A549 (cell line): ENCODE results near the gene NSD2. TPM values are rescaled to one million over a fixed set of nuclear protein-coding genes. Genes with fewer than 3 reads are reported as not detected.

ENCODE experiments used
- ATAC-seq, 2 experiments: fragments of 200-7000 bp in 1 of 2; fragments of >200 bp in 1 of 2; cut with Nextera tagmentation in 1 of 2; cut with Tn5 transposase in 1 of 2; 3 replicates each; pipeline versions ENCODE4 v1.8.0 to v1.9.1; 2018 to 2020; ENCODE audit warnings: mild to moderate bottlenecking in 1 of 2, moderate library complexity in 1 of 2
- CTCF ChIA-PET: fragments of 300-600 bp; sonication (Branson Sonifier 250); formaldehyde crosslinking; extraction: SDS; loops from one replicate; lab custom pipeline; 2021; ENCODE audit warnings: antibody characterized with exemption, inconsistent platforms; lab: Yijun Ruan, JAX
- POLR2A ChIA-PET: fragments of 350-600 bp; formaldehyde crosslinking; extraction: SDS; loops from one replicate; lab custom pipeline; 2021; ENCODE audit warnings: antibody characterized with exemption, inconsistent platforms; lab: Yijun Ruan, JAX
- DNase-seq, 2 experiments: peaks; one replicate each; pipeline versions ENCODE4 v3.0.0 to v3.0.0-alpha.2; 2011 to 2016; ENCODE audit warnings: low read depth in 1 of 2, low spot score in 1 of 2
- FAIRE-seq: peaks from 2 replicates; lab custom pipeline; 2011; peaks lifted over from hg19 to GRCh38; lab: Jason Lieb, UNC
- H3K27ac ChIP-seq, 2 experiments: fragments of >200 bp; sonication (Bioruptor Twin); formaldehyde crosslinking; 3 replicates each; pipeline ENCODE4 v1.5.1; 2016 to 2017
- H3K4me1 ChIP-seq: fragments of >200 bp; sonication (Bioruptor Twin); formaldehyde crosslinking; 3 replicates; pipeline ENCODE4 v1.6.1; 2016
- H3K4me2 ChIP-seq: fragments of >200 bp; sonication (Bioruptor Twin); formaldehyde crosslinking; 3 replicates; pipeline ENCODE4 v1.6.1; 2016
- H3K4me3 ChIP-seq: fragments of >200 bp; sonication (Bioruptor Twin); formaldehyde crosslinking; 3 replicates; pipeline ENCODE4 v1.5.1; 2016
- H3K9me3 ChIP-seq: fragments of >200 bp; sonication (Bioruptor Twin); formaldehyde crosslinking; 3 replicates; pipeline ENCODE4 v1.6.1; 2016
- CBX8 ChIP-seq: fragments of 200-600 bp; sonication (generic); IDR thresholded peaks from 2 replicates; pipeline ENCODE4 v1.6.1; 2016
- CEBPB ChIP-seq, 2 experiments: fragments of >200 bp in 1 of 2; sonication (Bioruptor Twin) in 1 of 2; formaldehyde crosslinking in 1 of 2; IDR thresholded peaks; 2 replicates each; pipeline ENCODE4 v1.6.1; 2012 to 2016
- CHD2 ChIP-seq: fragments of 150-350 bp; IDR thresholded peaks from 2 replicates; pipeline ENCODE4 v1.6.1; 2014; ENCODE audit warnings: low read length; ENCODE audit not compliant: partially characterized antibody
- CHD4 ChIP-seq: fragments of 200-600 bp; sonication (generic); IDR thresholded peaks from 2 replicates; pipeline ENCODE4 v1.6.1; 2016; ENCODE audit warnings: antibody characterized with exemption, mild to moderate bottlenecking, borderline replicate concordance
- EHF ChIP-seq: fragments of 250-450 bp; sonication (Bioruptor Pico); IDR thresholded peaks from 2 replicates; pipeline ENCODE4 v1.5.0; 2020; ENCODE audit warnings: mild to moderate bottlenecking
- EHMT2 ChIP-seq: fragments of 200-600 bp; sonication (generic); IDR thresholded peaks from 2 replicates; pipeline ENCODE4 v1.6.1; 2016; ENCODE audit warnings: antibody characterized with exemption, low read depth, mild to moderate bottlenecking, moderate library complexity
- EP300 ChIP-seq, 2 experiments: fragments of >200 bp; sonication (Bioruptor Twin); formaldehyde crosslinking; IDR thresholded peaks; 2 replicates in 1 of 2; 3 replicates in 1 of 2; pipeline ENCODE4 v1.6.1; 2016 to 2017
- FOSL2 ChIP-seq, 2 experiments: fragments of 450-650 bp in 1 of 2; fragments of >200 bp in 1 of 2; sonication (Bioruptor Twin) in 1 of 2; formaldehyde crosslinking; IDR thresholded peaks; 2 replicates each; pipeline versions ENCODE4 v1.5.0 to v1.6.1; 2016 to 2020; ENCODE audit warnings: mild to moderate bottlenecking in 1 of 2, moderate library complexity in 1 of 2
- FOXS1 ChIP-seq: fragments of 250-450 bp; sonication (Bioruptor Pico); IDR thresholded peaks from 2 replicates; pipeline ENCODE4 v1.5.0; 2020; ENCODE audit warnings: mild to moderate bottlenecking, moderate library complexity
- HDAC2 ChIP-seq: fragments of 200-600 bp; sonication (generic); IDR thresholded peaks from 2 replicates; pipeline ENCODE4 v1.6.1; 2016
- HES2 ChIP-seq: fragments of >200 bp; sonication (Bioruptor Twin); formaldehyde crosslinking; IDR thresholded peaks from 2 replicates; pipeline ENCODE4 v1.6.1; 2016
- HEYL ChIP-seq: fragments of 250-450 bp; sonication (Bioruptor Pico); IDR thresholded peaks from 2 replicates; pipeline ENCODE4 v1.8.0; 2021; ENCODE audit warnings: mild to moderate bottlenecking, moderate library complexity
- HMGXB4 ChIP-seq: fragments of 250-450 bp; sonication (Bioruptor Pico); IDR thresholded peaks from 2 replicates; pipeline ENCODE4 v1.5.0; 2021; ENCODE audit warnings: mild to moderate bottlenecking, moderate library complexity, borderline replicate concordance
- HOXB13 ChIP-seq: fragments of 250-450 bp; sonication (Bioruptor Pico); IDR thresholded peaks from 2 replicates; pipeline ENCODE4 v1.5.0; 2020; ENCODE audit warnings: low read depth, mild to moderate bottlenecking, moderate library complexity
- JUN ChIP-seq, 2 experiments: fragments of >200 bp; sonication (Bioruptor Twin); formaldehyde crosslinking; IDR thresholded peaks; 2 replicates in 1 of 2; 3 replicates in 1 of 2; pipeline ENCODE4 v1.6.1; 2016 to 2017
- JUNB ChIP-seq: fragments of >200 bp; sonication (Bioruptor Twin); formaldehyde crosslinking; IDR thresholded peaks from 2 replicates; pipeline ENCODE4 v1.6.1; 2016
- KDM1A ChIP-seq: fragments of 200-600 bp; sonication (generic); IDR thresholded peaks from 2 replicates; pipeline ENCODE4 v1.6.1; 2016; ENCODE audit warnings: low read depth, mild to moderate bottlenecking
- MAFK ChIP-seq: fragments of 450-650 bp; IDR thresholded peaks from 2 replicates; pipeline ENCODE4 v1.6.1; 2014; ENCODE audit not compliant: partially characterized antibody
- MAX ChIP-seq: IDR thresholded peaks from 2 replicates; pipeline ENCODE4 v1.6.1; 2012
- MAZ ChIP-seq: fragments of 150-350 bp; IDR thresholded peaks from 2 replicates; pipeline ENCODE4 v1.6.1; 2014; ENCODE audit warnings: antibody characterized with exemption, low read depth, low read length, borderline replicate concordance
- NFE2L2 ChIP-seq: fragments of 150-350 bp; conservative IDR thresholded peaks from 2 replicates; pipeline ENCODE4 v1.6.1; 2014; ENCODE audit warnings: low read length
- PHF8 ChIP-seq: fragments of 200-600 bp; sonication (generic); IDR thresholded peaks from 2 replicates; pipeline ENCODE4 v1.6.1; 2016; ENCODE audit warnings: low read depth, mild to moderate bottlenecking, antibody characterized with exemption, moderate library complexity, borderline replicate concordance
- POLR2A ChIP-seq: IDR thresholded peaks from 2 replicates; pipeline ENCODE4 v1.6.1; 2012; ENCODE audit warnings: mild to moderate bottlenecking, low read length
- POLR2AphosphoS2 ChIP-seq: conservative IDR thresholded peaks from 2 replicates; pipeline ENCODE4 v1.6.1; 2012; ENCODE audit warnings: low read length, improper control_type of control experiment, inconsistent platforms
- RNF2 ChIP-seq: fragments of 200-600 bp; sonication (generic); IDR thresholded peaks from 2 replicates; pipeline ENCODE4 v1.6.1; 2016; ENCODE audit warnings: low read depth, mild to moderate bottlenecking, antibody characterized with exemption, moderate library complexity, borderline replicate concordance
- SREBF2 ChIP-seq: fragments of 450-650 bp; IDR thresholded peaks from 2 replicates; pipeline ENCODE4 v1.6.1; 2014; ENCODE audit warnings: mild to moderate bottlenecking, moderate library complexity
- ZNF302 ChIP-seq: fragments of 250-450 bp; sonication (Bioruptor Pico); IDR thresholded peaks from 2 replicates; pipeline ENCODE4 v1.9.0; 2021; ENCODE audit warnings: inconsistent platforms, mild to moderate bottlenecking, moderate library complexity
- WGBS: methylation state at CpG from one replicate; pipeline ENCODE4 v1.1.6; 2017; ENCODE audit errors: missing lambda C conversion rate; 5-methylcytosine and 5-hydroxymethylcytosine counted together
- polyA plus RNA-seq, 4 experiments: library from polyadenylated mRNA; depleted of rRNA in 3 of 4; stranded (reverse); fragments of >200 nt; fragmentation: RNase III in 1 of 4; extraction: RNeasy Plus Mini Kit Qiagen cat#74134 plus additional on column Dnase treatment in 1 of 4; gene quantifications; 2 replicates in 3 of 4; 3 replicates in 1 of 4; pipeline ENCODE4 v1.2.3, GENCODE V29; 2011 to 2017
- TF ChIP-seq, protein P1 (sequence below): fragments of 250-450 bp; sonication (Bioruptor Pico); IDR thresholded peaks from 2 replicates; pipeline ENCODE4 v1.5.0; 2020; ENCODE audit warnings: low read depth, mild to moderate bottlenecking, moderate library complexity
- TF ChIP-seq, protein P2 (sequence below): fragments of >200 bp; sonication (Bioruptor Twin); formaldehyde crosslinking; IDR thresholded peaks from 3 replicates; pipeline ENCODE4 v1.6.1; 2016
- TF ChIP-seq, protein P3 (sequence below): fragments of >200 bp; sonication (Bioruptor Twin); formaldehyde crosslinking; IDR thresholded peaks from 3 replicates; pipeline ENCODE4 v1.5.1; 2016
- TF ChIP-seq, protein P4 (sequence below): fragments of 150-350 bp; IDR thresholded peaks from 2 replicates; pipeline ENCODE4 v1.6.1; 2014; ENCODE audit warnings: low read depth, mild to moderate bottlenecking, low read length

Gene NSD2
- polyA plus RNA-seq, 2 of the 4 experiments (the other 2 are of a cell fraction), result 43.8 to 49.3 TPM

GRCh38 chr4:1879485-1879884, 8.3 kb downstream of the NSD2 start:
- TF ChIP-seq CEBPB (IDR thresholded peaks at IDR 0.05), result no peak
- no peak for TF ChIP-seq EHF (CRISPR knock-in tag)
- TF ChIP-seq, protein P1, sequence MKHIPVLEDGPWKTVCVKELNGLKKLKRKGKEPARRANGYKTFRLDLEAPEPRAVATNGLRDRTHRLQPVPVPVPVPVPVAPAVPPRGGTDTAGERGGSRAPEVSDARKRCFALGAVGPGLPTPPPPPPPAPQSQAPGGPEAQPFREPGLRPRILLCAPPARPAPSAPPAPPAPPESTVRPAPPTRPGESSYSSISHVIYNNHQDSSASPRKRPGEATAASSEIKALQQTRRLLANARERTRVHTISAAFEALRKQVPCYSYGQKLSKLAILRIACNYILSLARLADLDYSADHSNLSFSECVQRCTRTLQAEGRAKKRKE (CRISPR knock-in tag), result no peak
- TF ChIP-seq, protein P2, sequence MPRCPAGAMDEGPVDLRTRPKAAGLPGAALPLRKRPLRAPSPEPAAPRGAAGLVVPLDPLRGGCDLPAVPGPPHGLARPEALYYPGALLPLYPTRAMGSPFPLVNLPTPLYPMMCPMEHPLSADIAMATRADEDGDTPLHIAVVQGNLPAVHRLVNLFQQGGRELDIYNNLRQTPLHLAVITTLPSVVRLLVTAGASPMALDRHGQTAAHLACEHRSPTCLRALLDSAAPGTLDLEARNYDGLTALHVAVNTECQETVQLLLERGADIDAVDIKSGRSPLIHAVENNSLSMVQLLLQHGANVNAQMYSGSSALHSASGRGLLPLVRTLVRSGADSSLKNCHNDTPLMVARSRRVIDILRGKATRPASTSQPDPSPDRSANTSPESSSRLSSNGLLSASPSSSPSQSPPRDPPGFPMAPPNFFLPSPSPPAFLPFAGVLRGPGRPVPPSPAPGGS, result no peak
- TF ChIP-seq, protein P3, sequence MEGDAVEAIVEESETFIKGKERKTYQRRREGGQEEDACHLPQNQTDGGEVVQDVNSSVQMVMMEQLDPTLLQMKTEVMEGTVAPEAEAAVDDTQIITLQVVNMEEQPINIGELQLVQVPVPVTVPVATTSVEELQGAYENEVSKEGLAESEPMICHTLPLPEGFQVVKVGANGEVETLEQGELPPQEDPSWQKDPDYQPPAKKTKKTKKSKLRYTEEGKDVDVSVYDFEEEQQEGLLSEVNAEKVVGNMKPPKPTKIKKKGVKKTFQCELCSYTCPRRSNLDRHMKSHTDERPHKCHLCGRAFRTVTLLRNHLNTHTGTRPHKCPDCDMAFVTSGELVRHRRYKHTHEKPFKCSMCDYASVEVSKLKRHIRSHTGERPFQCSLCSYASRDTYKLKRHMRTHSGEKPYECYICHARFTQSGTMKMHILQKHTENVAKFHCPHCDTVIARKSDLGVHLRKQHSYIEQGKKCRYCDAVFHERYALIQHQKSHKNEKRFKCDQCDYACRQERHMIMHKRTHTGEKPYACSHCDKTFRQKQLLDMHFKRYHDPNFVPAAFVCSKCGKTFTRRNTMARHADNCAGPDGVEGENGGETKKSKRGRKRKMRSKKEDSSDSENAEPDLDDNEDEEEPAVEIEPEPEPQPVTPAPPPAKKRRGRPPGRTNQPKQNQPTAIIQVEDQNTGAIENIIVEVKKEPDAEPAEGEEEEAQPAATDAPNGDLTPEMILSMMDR, result no peak
- no peak for TF ChIP-seq HES2
- no peak for TF ChIP-seq EHMT2
- TF ChIP-seq KDM1A, result no peak
- no peak for TF ChIP-seq JUNB
- TF ChIP-seq FOSL2 (IDR thresholded peaks at IDR 0.05), result no peak
- no peak for TF ChIP-seq FOSL2 (CRISPR knock-in tag; IDR thresholded peaks at IDR 0.05)
- no peak for TF ChIP-seq FOXS1 (CRISPR knock-in tag)
- no peak for TF ChIP-seq HEYL (CRISPR knock-in tag)
- no peak for TF ChIP-seq MAFK
- TF ChIP-seq NFE2L2, result no peak
- no peak for TF ChIP-seq CHD2
- no peak for TF ChIP-seq POLR2A
- TF ChIP-seq RNF2, result no peak
- TF ChIP-seq, all 56 proteins: peak for 0
- ChIA-PET CTCF (interaction anchor here (1.9 kb wide), 1 partner anchor 20 kb away, joined by 7 read pairs; no protein-coding TSS in a partner anchor), POLR2A (no interaction called here)
- Histone ChIP-seq H3K4me3 (no peak overlapping the region), H3K27ac (no peak overlapping the region), H3K9me3 (no peaks in the 10 kb centered on the region), H3K4me2 (no peak overlapping the region), H3K4me1 (peaks cover 14% of the 10 kb centered on the region)
- no peak for DNase-seq
- no peak for ATAC-seq
- 98% methylated on average over 4 of the region's 4 CpGs for WGBS
- FAIRE-seq, result no peak

GRCh38 chr4:1880332-1880731, 9.1 kb downstream of the NSD2 start:
- no peaks in the 10 kb centered on the region for H3K9me3 ChIP-seq
- H3K4me2 ChIP-seq, result 0 out of 3 replicates have a peak overlapping the region, but pooled peaks have one; percentile 1
- H3K4me1 ChIP-seq, result peaks cover 13% of the 10 kb centered on the region
- FAIRE-seq, result no peak
- no peak for DNase-seq
- no peak for ATAC-seq
- ChIA-PET POLR2A (no interaction called here), CTCF (interaction anchor here (1.9 kb wide), 1 partner anchor 19 kb away, joined by 7 read pairs; no protein-coding TSS in a partner anchor)
- TF ChIP-seq PHF8 (no peak), HOXB13 (CRISPR knock-in tag) (no peak), HDAC2 (no peak), JUN (IDR thresholded peaks at IDR 0.05) (no peak), JUNB (no peak), HMGXB4 (CRISPR knock-in tag) (no peak), MAX (no peak), EP300 (IDR thresholded peaks at IDR 0.05) (no peak), CBX8 (no peak), FOSL2 (IDR thresholded peaks at IDR 0.05) (no peak), FOSL2 (CRISPR knock-in tag; IDR thresholded peaks at IDR 0.05) (no peak), SREBF2 (no peak), POLR2AphosphoS2 (no peak), EHF (CRISPR knock-in tag) (no peak), CEBPB (IDR thresholded peaks at IDR 0.05) (no peak), ZNF302 (CRISPR knock-in tag) (no peak), MAZ (no peak), CHD4 (no peak)
- TF ChIP-seq, protein P4, sequence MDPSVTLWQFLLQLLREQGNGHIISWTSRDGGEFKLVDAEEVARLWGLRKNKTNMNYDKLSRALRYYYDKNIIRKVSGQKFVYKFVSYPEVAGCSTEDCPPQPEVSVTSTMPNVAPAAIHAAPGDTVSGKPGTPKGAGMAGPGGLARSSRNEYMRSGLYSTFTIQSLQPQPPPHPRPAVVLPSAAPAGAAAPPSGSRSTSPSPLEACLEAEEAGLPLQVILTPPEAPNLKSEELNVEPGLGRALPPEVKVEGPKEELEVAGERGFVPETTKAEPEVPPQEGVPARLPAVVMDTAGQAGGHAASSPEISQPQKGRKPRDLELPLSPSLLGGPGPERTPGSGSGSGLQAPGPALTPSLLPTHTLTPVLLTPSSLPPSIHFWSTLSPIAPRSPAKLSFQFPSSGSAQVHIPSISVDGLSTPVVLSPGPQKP, result no peak
- no peak overlapping the region for H3K27ac ChIP-seq
- WGBS, result 33% methylated on average over 1 of the region's 1 CpG
- H3K4me3 ChIP-seq, result no peak overlapping the region
